GM18499 (cell line): ENCODE data around the gene NME1.
A peak's percentile ranks its signal among the peaks of the same experiment; 100 is the strongest.
"Not testable (repeated sequence)": the region's sequence is repeated elsewhere in the genome, so short reads cannot be mapped to it uniquely, and the experiment has no call there.

Source experiments
- ATAC-seq: cut with Tn5 transposase; IDR thresholded peaks from one replicate; pipeline ENCODE4 v1.9.1; 2021; ENCODE audit warnings: moderate number of reproducible peaks; ENCODE audit not compliant: insufficient read depth, unreplicated experiment

The NME1 gene

GRCh38 chr17:51153210-51154072, at the start of gene NME1:
TSS of gene NME1 (plus strand) at chr17:51153559. CDS start at chr17:51155655, 2,096 bp downstream.
- ATAC-seq, result peak; percentile 89

DNA sequence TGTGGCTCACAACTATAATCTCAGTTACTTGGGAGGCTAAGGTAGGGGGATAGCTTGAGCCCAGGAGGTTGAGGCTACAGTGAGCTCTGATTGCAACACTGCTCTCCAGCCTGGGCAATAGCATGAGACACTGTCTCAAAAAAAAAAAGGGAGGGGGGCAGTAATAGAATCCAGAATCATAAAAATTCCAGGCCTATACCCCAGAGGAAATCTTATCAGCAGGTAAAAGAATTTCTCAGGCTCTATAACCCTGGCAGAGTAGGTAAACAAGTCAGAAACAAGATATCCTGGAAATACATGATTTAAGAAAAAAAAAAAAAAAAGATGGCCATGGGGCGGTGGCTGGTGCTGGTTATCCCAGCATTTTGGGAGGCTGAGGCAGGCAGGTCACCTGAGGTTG, 45.6 kb upstream of the NME1 start:
- no peak for ATAC-seq

DNA sequence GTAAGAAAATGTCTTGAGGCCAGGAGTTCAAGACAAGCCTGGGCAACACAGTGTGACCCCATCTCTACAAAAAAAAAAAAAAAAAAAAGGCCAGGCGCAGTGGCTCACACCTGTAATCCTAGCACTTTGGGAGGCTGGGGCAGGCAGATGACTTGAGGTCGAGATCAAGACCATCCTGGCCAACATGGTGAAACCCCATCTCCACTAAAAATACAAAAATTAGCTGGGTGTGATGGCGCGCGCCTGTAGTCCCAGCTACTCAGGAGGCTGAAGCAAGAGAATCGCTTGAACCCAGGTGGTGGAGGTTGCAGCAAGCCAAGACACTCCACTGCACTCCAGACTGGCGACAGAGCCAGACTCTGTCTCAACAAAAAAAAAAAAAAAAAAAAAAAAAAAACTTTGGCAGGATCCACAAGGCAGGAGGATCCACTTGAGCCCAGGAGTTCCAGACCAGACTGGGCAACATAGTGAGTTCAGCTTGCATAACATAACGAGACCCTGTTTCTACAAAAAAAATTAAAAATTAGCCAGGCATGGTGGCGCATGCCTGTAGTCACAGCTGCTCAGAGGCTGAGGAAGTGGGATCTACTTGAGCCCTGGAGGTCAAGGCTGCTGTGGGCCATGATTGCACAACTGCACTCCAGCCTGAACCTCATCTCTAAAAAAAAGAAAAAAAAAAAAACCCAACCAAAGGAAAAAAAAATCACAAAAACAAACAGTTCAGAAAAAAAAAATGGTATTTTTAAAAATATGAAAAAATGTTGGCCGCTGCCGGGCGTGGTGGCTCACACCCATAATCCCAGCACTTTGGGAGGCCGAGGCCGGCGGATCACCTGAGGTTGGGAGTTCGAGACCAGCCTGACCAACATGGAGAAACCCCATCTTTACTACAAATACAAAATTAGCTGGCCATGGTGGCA, 40.8 kb upstream of the NME1 start:
- ATAC-seq, result not testable (repeated sequence)

- no peak for ATAC-seq
Measured at GRCh38 chr17:51115179-51115578, 38.2 kb upstream of the NME1 start.

DNA sequence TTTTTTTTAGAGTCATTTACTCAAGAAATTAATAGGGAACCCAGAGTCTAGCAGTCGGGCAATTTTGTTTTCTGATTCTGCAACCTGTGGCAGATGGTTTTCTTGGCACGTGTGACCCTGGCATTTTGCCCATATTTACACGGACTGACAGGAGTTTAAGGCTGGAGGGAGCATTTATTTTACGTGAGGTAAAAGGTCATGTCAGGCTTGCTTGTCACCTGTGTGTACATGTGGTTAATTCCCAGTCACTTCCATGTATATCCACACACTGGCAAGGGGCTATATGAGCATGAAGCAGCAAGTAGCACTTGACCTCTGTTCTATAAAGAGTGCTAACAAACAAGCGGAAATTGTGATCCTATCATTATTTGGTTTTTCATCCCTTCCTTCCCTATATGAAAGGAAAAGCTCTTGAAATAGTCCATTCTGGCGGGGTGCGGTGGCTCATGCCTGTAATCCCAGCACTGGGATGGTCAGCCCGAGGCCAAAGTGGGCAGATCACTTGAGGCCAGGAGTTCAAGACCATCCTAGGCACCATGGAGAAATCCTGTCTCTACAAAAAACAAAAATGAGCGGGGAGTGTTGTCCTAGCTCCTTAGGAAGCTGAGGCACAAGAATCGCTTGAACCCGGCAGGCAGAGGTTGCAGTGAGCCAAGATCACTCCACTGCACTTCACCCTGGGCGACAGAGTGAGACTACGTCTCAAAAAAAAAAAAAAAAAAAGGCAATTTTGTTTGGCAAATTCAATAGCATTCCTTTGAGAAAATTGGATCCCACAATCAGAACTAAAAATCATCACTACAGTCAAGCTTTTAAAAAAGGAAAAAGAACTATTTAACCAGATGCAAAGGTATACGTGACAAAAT, 34.8 kb upstream of the NME1 start:
- ATAC-seq, result no peak

DNA sequence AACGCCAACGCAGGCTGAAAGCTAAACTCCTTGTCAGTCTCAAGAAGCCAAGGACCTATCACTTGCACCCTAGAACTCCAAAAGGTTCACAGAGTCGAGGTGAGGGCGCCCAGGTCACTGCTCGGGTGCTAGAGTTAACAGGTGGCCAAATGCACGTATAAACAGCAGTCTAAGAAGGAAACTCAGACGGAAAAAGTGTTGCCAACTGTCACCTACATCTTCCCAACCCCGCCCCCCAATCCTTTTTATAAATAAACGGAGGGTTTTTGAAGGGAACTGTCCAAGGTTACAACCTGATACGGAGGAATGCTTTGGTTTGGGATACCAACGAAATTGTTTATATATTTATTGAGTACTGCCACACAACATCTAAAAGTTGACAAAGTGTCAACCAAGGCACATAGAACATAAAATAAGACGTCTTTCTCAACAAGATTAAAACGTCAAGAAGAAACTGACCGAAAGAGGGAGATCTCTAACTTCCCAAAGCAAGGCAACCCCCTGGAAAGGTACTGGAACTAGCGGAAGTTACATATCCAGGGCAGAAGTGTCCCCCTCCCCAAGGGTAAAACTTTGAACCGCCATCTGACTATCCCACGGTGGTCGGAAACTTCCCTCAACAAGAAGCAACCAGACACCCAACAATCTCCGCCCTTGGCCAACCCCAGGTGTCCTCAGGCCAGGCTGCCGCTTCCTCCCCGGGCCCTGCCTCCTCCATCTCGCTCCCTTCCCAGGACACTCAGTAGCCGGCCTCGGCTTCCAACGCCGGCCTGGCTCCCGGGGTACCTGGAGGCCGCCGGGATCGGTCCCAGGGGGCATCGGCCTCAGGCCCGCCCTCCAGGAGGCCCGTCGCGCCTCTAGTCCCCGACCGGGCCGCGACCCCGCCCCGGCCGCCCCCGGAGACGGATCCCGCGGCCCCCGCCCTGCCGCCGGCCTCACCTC, 33.7 kb upstream of the NME1 start:
- ATAC-seq, result no peak

- ATAC-seq, result no peak
Measured at GRCh38 chr17:51120357-51120738, 33.0 kb upstream of the NME1 start.

DNA sequence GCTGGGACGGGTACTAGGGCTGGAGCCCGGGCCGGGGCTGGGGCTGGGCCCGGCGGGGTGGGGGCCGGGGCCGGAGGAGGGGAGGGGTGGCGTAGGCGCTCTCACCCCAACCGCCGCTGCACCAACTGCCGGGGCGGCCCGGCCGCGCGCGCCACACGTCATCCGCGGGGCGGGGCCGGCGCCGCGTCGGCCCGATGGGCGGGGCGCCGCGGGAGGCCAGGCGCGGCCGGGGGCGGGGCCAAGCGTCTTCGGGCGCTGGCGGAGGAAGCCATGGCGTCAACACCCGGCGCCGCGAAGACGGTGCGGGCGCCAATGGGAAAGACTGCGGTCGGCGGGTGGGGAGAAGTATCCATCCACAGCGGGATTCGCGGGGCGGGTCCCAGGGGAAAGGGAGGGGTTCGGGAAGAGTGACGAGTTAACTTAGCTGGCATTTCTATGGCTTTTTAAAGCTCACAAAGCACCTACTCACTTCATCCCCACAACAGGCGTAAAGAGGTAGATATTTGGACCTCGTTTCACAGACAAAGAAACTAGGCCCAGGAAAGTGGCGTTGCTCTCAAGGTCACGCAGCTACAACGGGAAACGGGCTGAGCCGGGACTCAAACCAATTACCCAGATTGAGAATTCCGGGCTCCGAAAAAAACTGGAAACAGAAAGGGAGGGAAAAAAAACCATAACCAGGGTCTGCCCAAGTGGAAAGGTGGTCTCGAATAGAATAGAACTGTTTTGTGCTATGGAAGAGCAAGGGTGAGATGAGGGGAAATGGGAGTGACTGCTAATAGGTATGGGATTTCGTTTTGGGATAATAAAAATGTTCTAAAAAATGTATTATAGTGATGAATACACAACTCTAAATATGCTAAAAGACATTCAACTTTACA, 32.4 kb upstream of the NME1 start, which contains the start of gene SPAG9:
Gene SPAG9, minus strand, starts transcription at position 130 of the 881 bp plus-strand sequence. CDS start 212 bp downstream, outside the sequence.
- ATAC-seq, result no peak

GRCh38 chr17:51121620-51122472, 31.5 kb upstream of the NME1 start:
- peak; percentile 34 for ATAC-seq

DNA sequence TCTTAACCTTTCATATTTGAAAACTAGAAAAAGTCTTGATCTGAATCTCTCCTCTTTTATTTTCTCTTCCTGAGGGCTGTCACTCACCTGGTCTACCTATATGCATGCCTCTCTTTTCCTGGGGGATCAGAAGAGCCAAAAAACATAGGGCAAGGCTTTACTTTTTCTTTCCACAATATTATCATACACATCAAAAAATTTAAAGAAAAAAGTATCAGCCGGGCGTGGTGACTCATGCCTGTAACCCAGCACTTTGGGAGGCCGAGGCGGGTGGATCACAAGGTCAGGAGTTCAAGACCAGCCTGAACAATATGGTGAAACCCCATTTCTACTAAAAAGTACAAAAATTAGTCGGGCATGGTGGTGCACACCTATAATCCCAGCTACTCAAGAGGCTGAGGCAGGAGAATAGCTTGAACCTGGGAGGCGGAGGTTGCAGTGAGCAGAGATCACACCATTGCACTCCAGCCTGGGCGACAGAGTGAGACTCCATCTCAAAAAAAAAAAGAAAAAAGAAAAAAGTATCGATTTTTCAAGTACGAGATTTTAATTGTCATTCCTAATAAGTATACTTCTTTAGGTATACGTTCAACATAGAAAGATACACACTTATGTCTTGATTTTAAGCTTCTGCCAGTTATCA, 30.8 kb upstream of the NME1 start:
- not testable (repeated sequence) for ATAC-seq

DNA sequence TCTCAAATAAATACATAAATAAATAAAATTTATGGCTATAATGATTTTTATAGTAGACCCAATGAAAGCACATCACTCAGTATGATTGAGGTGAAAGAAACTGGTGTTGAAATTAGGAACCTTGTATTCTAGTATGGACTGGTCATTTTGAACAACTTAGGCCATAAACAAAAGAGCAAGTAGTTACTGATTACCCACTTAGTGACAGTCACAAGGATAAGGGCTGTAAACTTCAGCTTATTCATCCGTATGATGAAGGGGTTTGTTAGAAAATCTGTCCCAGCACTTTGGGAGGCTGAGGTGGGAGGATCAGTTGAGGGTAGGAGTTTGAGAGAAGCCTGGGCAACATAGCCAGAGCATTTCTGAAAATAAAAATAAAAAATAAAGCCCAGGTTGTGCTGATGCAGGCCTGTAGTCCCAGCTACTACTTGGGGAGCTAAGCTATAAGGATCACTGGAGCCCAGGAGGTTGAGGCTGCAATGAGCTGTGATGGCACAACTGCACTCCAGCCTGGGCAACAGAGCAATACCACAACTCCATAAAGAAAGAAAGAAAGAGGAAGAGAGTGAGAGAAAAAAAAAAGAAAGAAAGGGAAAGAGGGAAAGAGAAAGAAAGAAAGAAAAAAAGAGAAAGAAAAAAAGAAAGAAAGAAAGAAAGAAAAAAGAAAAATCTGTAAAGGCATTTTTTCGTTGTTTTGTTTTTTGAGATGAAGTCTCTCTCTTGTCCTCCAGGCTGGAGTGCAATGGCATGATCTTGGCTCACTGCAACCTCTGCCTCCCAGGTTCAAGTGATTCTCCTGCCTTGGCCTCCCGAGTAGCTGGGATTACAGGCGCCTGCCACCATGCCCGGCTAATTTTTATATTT, 28.5 kb upstream of the NME1 start:
- no peak for ATAC-seq

DNA sequence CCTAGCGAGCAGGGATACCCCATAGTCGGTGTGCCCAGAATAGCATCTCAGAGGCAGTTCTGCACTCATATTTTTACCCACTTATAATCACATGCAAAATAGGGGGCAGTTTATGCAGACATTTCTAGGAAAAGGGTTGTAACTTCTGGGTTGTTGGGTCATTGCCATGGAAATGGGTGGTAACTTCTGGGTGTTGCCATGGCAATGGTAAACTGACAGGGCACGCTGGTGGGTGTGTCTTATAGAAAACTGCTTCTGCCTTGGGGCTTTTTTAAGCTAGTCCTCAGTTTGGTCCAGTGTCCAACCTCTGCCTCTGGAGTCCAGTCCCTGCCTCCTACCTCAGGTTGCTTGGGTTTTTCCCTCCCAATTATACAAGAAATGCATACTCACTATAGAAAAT, 25.3 kb upstream of the NME1 start:
- no peak for ATAC-seq

- ATAC-seq, result no peak
Measured at GRCh38 chr17:51132964-51133319, 20.4 kb upstream of the NME1 start.

GRCh38 chr17:51133365-51133764, 20.0 kb upstream of the NME1 start:
- ATAC-seq, result no peak

DNA sequence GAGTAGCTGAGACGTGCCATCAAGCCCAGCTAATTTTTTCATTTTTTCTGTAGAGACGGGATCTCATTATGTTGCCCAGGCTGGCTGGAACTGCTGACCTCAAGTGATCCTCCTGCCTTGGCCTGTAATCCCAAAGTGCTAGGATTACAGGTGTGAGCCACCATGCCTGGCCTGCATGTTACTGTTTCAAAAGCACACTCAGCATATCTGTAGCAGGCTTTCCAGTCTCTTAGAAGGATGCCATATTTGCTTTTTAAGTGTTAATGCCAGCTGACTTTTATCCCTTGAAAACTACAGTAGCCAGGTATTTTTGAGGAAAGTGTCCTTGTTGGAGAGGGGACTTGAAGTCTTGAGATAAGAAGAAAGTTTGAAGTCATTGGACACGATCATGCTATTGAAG, 17.4 kb upstream of the NME1 start:
- ATAC-seq, result no peak

DNA sequence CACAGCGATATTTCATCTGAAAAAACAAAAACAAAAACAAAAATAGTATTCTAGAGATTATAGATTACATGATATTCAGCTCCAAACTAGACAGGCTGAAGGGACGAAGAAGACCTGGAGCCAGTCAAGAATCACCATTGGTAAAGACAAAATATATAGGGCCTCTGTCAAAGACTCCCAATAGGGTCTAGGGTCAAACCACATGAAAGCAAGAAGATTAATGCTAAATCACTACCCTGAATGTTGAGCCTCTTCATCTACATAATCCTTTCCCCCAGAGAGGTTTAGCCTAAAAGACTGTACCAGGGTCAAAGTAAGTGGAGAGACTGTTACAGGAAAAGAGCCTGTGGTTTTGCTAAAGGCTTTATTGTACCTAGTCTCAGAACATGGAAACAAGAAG, 10.8 kb upstream of the NME1 start:
- no peak for ATAC-seq
